Measurements from ENCODE around the gene TRIM29. TPM values are rescaled to one million over a fixed set of nuclear protein-coding genes. Genes with fewer than 3 reads are reported as not detected.

Gene TRIM29
- total RNA-seq, 1 experiment from 2014 or later, result not detected

GRCh38 chr11:120102864-120103122 is 35.1 kb downstream of the TRIM29 start:
- no peaks in the 10 kb centered on the region for H3K23me2 ChIP-seq (ENCODE audit: insufficient read length, low read depth, low read length, poor library complexity, severe bottlenecking)
- no CpG with 5 or more reads among the region's 3 CpGs for WGBS (ENCODE audit: extremely low coverage, insufficient read length, low lambda C conversion rate)
- DNase-seq, result no peak
- no peak overlapping the region for H4K5ac ChIP-seq (ENCODE audit: insufficient read length, low read depth, low read length)
- H3K79me2 ChIP-seq (ENCODE audit: insufficient read depth, low read length), result no peaks in the 10 kb centered on the region
- H3K4me2 ChIP-seq (ENCODE audit: insufficient read depth, insufficient read length, low read length), result no peak overlapping the region
- peaks cover 94% of the 10 kb centered on the region for H3K27me3 Mint-ChIP-seq (ENCODE audit: low read depth)
- H3K27me3 ChIP-seq (ENCODE audit: insufficient read depth, low read length), result no peaks in the 10 kb centered on the region
- H4K91ac ChIP-seq (ENCODE audit: insufficient read length, low read depth, low read length), result no peak overlapping the region
- no peak overlapping the region for H3K9ac ChIP-seq (ENCODE audit: extremely low read depth, insufficient read length, low read length)
- no peak overlapping the region for H3K27ac ChIP-seq (ENCODE audit: insufficient read length, low read depth, low read length)
- no peak overlapping the region for H3K4ac ChIP-seq (ENCODE audit: low read depth, low read length)
- no peak overlapping the region for H3T11ph ChIP-seq (ENCODE audit: low read length)
- no peak overlapping the region for H3K18ac ChIP-seq (ENCODE audit: insufficient read length, low read depth, low read length)
- H3K14ac ChIP-seq (ENCODE audit: insufficient read depth, low read length), result no peak overlapping the region
- H2AK5ac ChIP-seq (ENCODE audit: insufficient read length, low read length), result no peak overlapping the region
- H3K4me1 ChIP-seq (ENCODE audit: insufficient read depth, low read length), result peaks cover 2% of the 10 kb centered on the region; the same call in 1 of the 2 replicates
- H3K9me3 Mint-ChIP-seq, result peaks cover 0 to 4% of the 10 kb centered on the region in 2 experiments; a peak in 3 of 5 replicates
- H2AFZ ChIP-seq (ENCODE audit: low read length), result no peak overlapping the region
- no peaks in the 10 kb centered on the region for H3K9me3 ChIP-seq (ENCODE audit: control insufficient read depth, low read depth, low read length)
- peaks cover 0 to 5% (median 0%) of the 10 kb centered on the region in 3 experiments; a peak in 2 of 7 replicates for H3K36me3 Mint-ChIP-seq (ENCODE audit: insufficient read depth in 1 of 3, low read depth in 3 of 3)
- no peak overlapping the region for H2BK20ac ChIP-seq (ENCODE audit: low read depth, low read length, poor library complexity, severe bottlenecking)
- no peaks in the 10 kb centered on the region for H4K20me1 ChIP-seq (ENCODE audit: control insufficient read depth, insufficient read depth, insufficient read length)
- peaks cover 34 to 35% of the 10 kb centered on the region in 2 experiments for H3K4me1 Mint-ChIP-seq
- no peak overlapping the region for H2BK15ac ChIP-seq (ENCODE audit: low read depth, low read length)
- no peak overlapping the region for H3K23ac ChIP-seq (ENCODE audit: insufficient read length, low read depth, low read length)
- H2BK5ac ChIP-seq (ENCODE audit: insufficient read length, low read length), result no peak overlapping the region
- no peak overlapping the region for H2BK120ac ChIP-seq (ENCODE audit: low read depth, low read length, poor library complexity, severe bottlenecking)
- H3K56ac ChIP-seq (ENCODE audit: insufficient read length, low read depth, low read length), result no peak overlapping the region
- H3K79me1 ChIP-seq (ENCODE audit: insufficient read depth, low read depth, low read length, poor library complexity, severe bottlenecking), result no peaks in the 10 kb centered on the region
- no peak overlapping the region for H2BK12ac ChIP-seq (ENCODE audit: insufficient read length, low read depth, low read length)
- H3K27ac Mint-ChIP-seq, result no peak overlapping the region
- no peak overlapping the region for H3K4me3 Mint-ChIP-seq
- H4K8ac ChIP-seq (replicated peaks; ENCODE audit: insufficient read length, low read depth, low read length), result no peak overlapping the region
- TF ChIP-seq, protein P1, sequence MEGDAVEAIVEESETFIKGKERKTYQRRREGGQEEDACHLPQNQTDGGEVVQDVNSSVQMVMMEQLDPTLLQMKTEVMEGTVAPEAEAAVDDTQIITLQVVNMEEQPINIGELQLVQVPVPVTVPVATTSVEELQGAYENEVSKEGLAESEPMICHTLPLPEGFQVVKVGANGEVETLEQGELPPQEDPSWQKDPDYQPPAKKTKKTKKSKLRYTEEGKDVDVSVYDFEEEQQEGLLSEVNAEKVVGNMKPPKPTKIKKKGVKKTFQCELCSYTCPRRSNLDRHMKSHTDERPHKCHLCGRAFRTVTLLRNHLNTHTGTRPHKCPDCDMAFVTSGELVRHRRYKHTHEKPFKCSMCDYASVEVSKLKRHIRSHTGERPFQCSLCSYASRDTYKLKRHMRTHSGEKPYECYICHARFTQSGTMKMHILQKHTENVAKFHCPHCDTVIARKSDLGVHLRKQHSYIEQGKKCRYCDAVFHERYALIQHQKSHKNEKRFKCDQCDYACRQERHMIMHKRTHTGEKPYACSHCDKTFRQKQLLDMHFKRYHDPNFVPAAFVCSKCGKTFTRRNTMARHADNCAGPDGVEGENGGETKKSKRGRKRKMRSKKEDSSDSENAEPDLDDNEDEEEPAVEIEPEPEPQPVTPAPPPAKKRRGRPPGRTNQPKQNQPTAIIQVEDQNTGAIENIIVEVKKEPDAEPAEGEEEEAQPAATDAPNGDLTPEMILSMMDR (conservative IDR thresholded peaks at IDR 0.05), result no peak

Measured in H9 (cell line).